AG04449 (cell line): ENCODE results near the gene WNT11.

Experiments
- CTCF ChIA-PET: fragments of 350-600 bp; formaldehyde crosslinking; extraction: SDS; loops from one replicate; lab custom pipeline; 2021; ENCODE audit warnings: antibody characterized with exemption; lab: Yijun Ruan, JAX
- POLR2A ChIA-PET: fragments of 400-600, 350-600 bp; formaldehyde crosslinking; extraction: SDS; loops from one replicate; lab custom pipeline; 2020; ENCODE audit warnings: antibody characterized with exemption, inconsistent platforms; lab: Yijun Ruan, JAX
- DNase-seq: peaks from one replicate; pipeline ENCODE4 v3.0.0-alpha.2; 2010; ENCODE audit warnings: low read depth, low spot score
- H3K4me3 ChIP-seq: 2 replicates; pipeline ENCODE4 v1.5.1; 2011; ENCODE audit warnings: low read depth, mild to moderate bottlenecking, control low read depth, low read length
- CTCF ChIP-seq: IDR thresholded peaks from one replicate; pipeline ENCODE4 v1.5.1; 2011; ENCODE audit warnings: mild to moderate bottlenecking, moderate library complexity, low read length, control low read depth, inconsistent platforms; ENCODE audit not compliant: insufficient read depth; ENCODE audit errors: missing control alignments

Gene WNT11

GRCh38 chr11:76179147-76179546 is 27.2 kb downstream of the WNT11 start:
- no peak for TF ChIP-seq CTCF
- ChIA-PET POLR2A (no interaction called here), CTCF (no interaction called here)
- no peak overlapping the region for H3K4me3 ChIP-seq
- DNase-seq, result no peak

GRCh38 chr11:76177250-76177686 is 29.0 kb downstream of the WNT11 start:
- TF ChIP-seq CTCF, result no peak
- CTCF ChIA-PET, result interaction anchor here (1.0 kb wide), 2 partner anchors 9 to 30 kb away, joined by 3 read pairs; partner anchors contain the start of gene WNT11
- POLR2A ChIA-PET, result no interaction called here
- DNase-seq, result no peak
- H3K4me3 ChIP-seq, result no peak overlapping the region

- ChIA-PET POLR2A (no interaction called here), CTCF (interaction anchor here (1.2 kb wide), 1 partner anchor 24 kb away, joined by 7 read pairs; no protein-coding TSS in a partner anchor)
- no peak overlapping the region for H3K4me3 ChIP-seq
- TF ChIP-seq CTCF, result no peak
- no peak for DNase-seq
Measured at GRCh38 chr11:76176463-76176862, 29.8 kb downstream of the WNT11 start.

- CTCF ChIA-PET, result interaction anchor here (0.7 to 1.2 kb wide), 3 partner anchors 24 to 309 kb away, joined by 3 to 7 read pairs (median 3); no protein-coding TSS in a partner anchor
- no peak overlapping the region for H3K4me3 ChIP-seq
- TF ChIP-seq CTCF, result no peak
- no peak for DNase-seq
- POLR2A ChIA-PET, result no interaction called here
Measured at GRCh38 chr11:76175783-76176182, 30.5 kb downstream of the WNT11 start.

- no peak for TF ChIP-seq CTCF
- no peak for DNase-seq
- CTCF ChIA-PET, result no interaction called here
- H3K4me3 ChIP-seq, result no peak overlapping the region
- POLR2A ChIA-PET, result no interaction called here
Measured at GRCh38 chr11:76174330-76174729, 32.0 kb downstream of the WNT11 start.

GRCh38 chr11:76173663-76174062 is 32.6 kb downstream of the WNT11 start:
- no peak for TF ChIP-seq CTCF
- no peak for DNase-seq
- POLR2A ChIA-PET, result no interaction called here
- H3K4me3 ChIP-seq, result no peak overlapping the region
- CTCF ChIA-PET, result no interaction called here
